Neural cell (in vitro differentiated cells): ENCODE data around the gene AKT3. TPM values are rescaled to one million over a fixed set of nuclear protein-coding genes. Genes with fewer than 3 reads are reported as not detected.

Experiments used
- H2AFZ ChIP-seq: fragments of 200-600, 300-800 bp; sonication (generic), shearing (Covaris generic); 2 replicates; pipeline ENCODE4 v1.6.0; 2014; ENCODE audit warnings: low read depth, mild to moderate bottlenecking, antibody characterized with exemption, low read length, moderate library complexity
- H3F3A ChIP-seq: fragments of 200-600 bp; shearing (Covaris generic); 2 replicates; pipeline ENCODE4 v1.6.1; 2016; ENCODE audit warnings: mild to moderate bottlenecking, moderate library complexity, mixed read lengths, antibody characterized with exemption, low read length; ENCODE audit not compliant: insufficient read depth, poor library complexity, severe bottlenecking
- H3K27ac ChIP-seq: fragments of 200-600, 300-800 bp; sonication (generic), shearing (Covaris generic); 2 replicates; pipeline ENCODE4 v1.5.1; 2014; ENCODE audit warnings: mild to moderate bottlenecking, low read length, moderate library complexity
- H3K27me3 ChIP-seq: fragments of 300-800, 200-600 bp; sonication (generic), shearing (Covaris generic); 2 replicates; pipeline ENCODE4 v1.6.0; 2014; ENCODE audit warnings: mild to moderate bottlenecking, low read depth, low read length, moderate library complexity; ENCODE audit not compliant: insufficient read depth
- H3K36me3 ChIP-seq: fragments of 300-800, 200-600 bp; sonication (generic), shearing (Covaris generic); 2 replicates; pipeline ENCODE4 v1.5.1; 2014; ENCODE audit warnings: mild to moderate bottlenecking, antibody characterized with exemption, low read length, moderate library complexity; ENCODE audit not compliant: insufficient read depth
- H3K4me2 ChIP-seq: fragments of 300-800, 200-600 bp; sonication (generic), shearing (Covaris generic); 2 replicates; pipeline ENCODE4 v1.6.0; 2014; ENCODE audit warnings: mild to moderate bottlenecking, low read length
- H3K4me3 ChIP-seq: fragments of 300-800, 200-600 bp; sonication (generic), shearing (Covaris generic); 2 replicates; pipeline ENCODE4 v1.5.1; 2014; ENCODE audit warnings: mild to moderate bottlenecking, low read length, moderate library complexity
- H3K79me2 ChIP-seq: fragments of 200-600 bp; shearing (Covaris generic); replicated peaks from 2 replicates; pipeline ENCODE4 v1.6.0; 2014; ENCODE audit warnings: mild to moderate bottlenecking, low read length, moderate library complexity; ENCODE audit not compliant: insufficient read depth
- H3K9ac ChIP-seq: fragments of 300-800, 200-600 bp; sonication (generic), shearing (Covaris generic); 2 replicates; pipeline ENCODE4 v1.6.1; 2016; ENCODE audit warnings: mild to moderate bottlenecking, low read length, mixed read lengths
- H3K9me2 ChIP-seq: fragments of 200-600 bp; shearing (Covaris generic); 2 replicates; pipeline ENCODE4 v1.6.1; 2016; ENCODE audit warnings: mild to moderate bottlenecking, low read length, mixed read lengths; ENCODE audit not compliant: insufficient read depth
- H3K9me3 ChIP-seq: fragments of 200-600, 300-800 bp; sonication (generic), shearing (Covaris generic); 2 replicates; pipeline ENCODE4 v1.6.1; 2016; ENCODE audit warnings: mild to moderate bottlenecking, mixed run types, low read length, moderate library complexity, mixed read lengths
- H4K20me1 ChIP-seq: fragments of 200-600 bp; shearing (Covaris generic); 2 replicates; pipeline ENCODE4 v1.6.1; 2016; ENCODE audit warnings: mild to moderate bottlenecking, mixed run types; ENCODE audit not compliant: insufficient read depth
- CTCF ChIP-seq: fragments of 450-650 bp; IDR thresholded peaks from 2 replicates; pipeline ENCODE4 v1.5.1; 2014; ENCODE audit warnings: antibody characterized with exemption, mild to moderate bottlenecking, moderate library complexity; ENCODE audit not compliant: poor library complexity, severe bottlenecking
- EZH2 ChIP-seq: fragments of 200-600, 300-800 bp; shearing (Covaris generic), sonication (generic); IDR thresholded peaks from 2 replicates; pipeline ENCODE4 v1.6.1; 2014; ENCODE audit warnings: antibody characterized with exemption, low read length, borderline replicate concordance, mild to moderate bottlenecking; ENCODE audit not compliant: insufficient read depth, poor library complexity, severe bottlenecking
- MXI1 ChIP-seq: fragments of 450-650 bp; conservative IDR thresholded peaks from 2 replicates; pipeline ENCODE4 v1.6.1; 2014; ENCODE audit warnings: antibody characterized with exemption, mild to moderate bottlenecking; ENCODE audit not compliant: poor library complexity, severe bottlenecking
- POLR2AphosphoS5 ChIP-seq: IDR thresholded peaks from 2 replicates; pipeline ENCODE4 v1.6.1; 2012
- RAD21 ChIP-seq: fragments of 450-650 bp; conservative IDR thresholded peaks from 2 replicates; pipeline ENCODE4 v1.6.1; 2014; ENCODE audit warnings: antibody characterized with exemption, mild to moderate bottlenecking, moderate library complexity
- REST ChIP-seq: IDR thresholded peaks from 2 replicates; pipeline ENCODE4 v1.6.1; 2012; ENCODE audit warnings: borderline replicate concordance
- SMC3 ChIP-seq: fragments of 450-650 bp; conservative IDR thresholded peaks from 2 replicates; pipeline ENCODE4 v1.6.1; 2014; ENCODE audit warnings: antibody characterized with exemption, mild to moderate bottlenecking, moderate library complexity; ENCODE audit not compliant: poor library complexity
- TAF1 ChIP-seq: IDR thresholded peaks from 2 replicates; pipeline ENCODE4 v1.6.1; 2012; ENCODE audit warnings: low read depth
- polyA plus RNA-seq: library from polyadenylated mRNA; depleted of rRNA; stranded (reverse); fragments of >200 nt; gene quantifications from 2 replicates; pipeline ENCODE4 v1.2.3, GENCODE V29; 2014

The AKT3 gene
- polyA plus RNA-seq, 1 donor from 2014 or later = 46.0 TPM

GRCh38 chr1:243729956-243730355 is 120.1 kb downstream of the AKT3 start:
- Histone ChIP-seq H3K79me2 (no peaks in the 10 kb centered on the region), H2AFZ (no peak overlapping the region), H4K20me1 (no peaks in the 10 kb centered on the region), H3K4me3 (no peak overlapping the region), H3K27me3 (no peaks in the 10 kb centered on the region), H3K9ac (no peak overlapping the region), H3K9me3 (no peaks in the 10 kb centered on the region), H3K36me3 (no peaks in the 10 kb centered on the region), H3K4me2 (no peak overlapping the region), H3K27ac (no peak overlapping the region), H3K9me2 (no peaks in the 10 kb centered on the region), H3F3A (no peaks in the 10 kb centered on the region)
- TF ChIP-seq TAF1 (no peak), RAD21 (no peak), CTCF (no peak), POLR2AphosphoS5 (no peak), MXI1 (no peak), EZH2 (no peak), SMC3 (no peak), REST (no peak)

DNA sequence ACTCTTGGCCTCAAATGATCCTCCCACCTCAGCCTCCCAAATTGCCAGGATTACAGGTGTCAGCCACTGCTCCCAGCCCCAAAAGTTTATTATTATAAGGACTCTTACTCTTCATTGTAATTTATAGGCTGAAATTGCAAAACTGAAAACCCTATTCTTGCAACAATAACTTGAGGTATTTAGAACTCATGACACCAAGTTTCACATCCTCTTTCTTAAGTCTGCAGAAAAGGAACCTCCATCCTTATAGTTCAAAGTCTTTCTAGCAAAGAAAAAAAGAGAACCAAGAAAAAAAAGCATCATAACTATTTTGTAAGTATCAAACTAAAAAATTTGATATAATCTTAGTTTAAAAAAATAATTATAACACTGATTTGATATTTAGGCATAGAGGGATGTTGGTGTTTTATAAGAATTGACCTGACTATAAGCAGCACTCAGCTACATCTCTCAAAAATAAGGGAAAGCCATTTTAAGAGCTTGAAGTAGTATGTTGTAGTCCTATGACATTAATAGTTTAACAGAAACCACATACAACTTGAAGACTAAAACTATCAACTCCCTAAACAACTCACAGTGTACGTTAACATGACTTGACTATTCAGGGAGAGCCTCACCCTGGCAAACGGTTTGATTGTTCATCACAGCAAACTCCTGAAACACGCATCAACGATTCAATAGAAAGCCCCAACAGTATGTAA is 122.4 kb downstream of the AKT3 start:
- no peaks in the 10 kb centered on the region for H3K9me3 ChIP-seq
- no peak overlapping the region for H2AFZ ChIP-seq
- H3K27ac ChIP-seq = no peak overlapping the region
- H3K9me2 ChIP-seq = no peaks in the 10 kb centered on the region
- H3K4me3 ChIP-seq = no peak overlapping the region
- no peaks in the 10 kb centered on the region for H4K20me1 ChIP-seq
- H3K4me2 ChIP-seq = no peak overlapping the region
- H3K27me3 ChIP-seq = no peaks in the 10 kb centered on the region
- no peaks in the 10 kb centered on the region for H3K79me2 ChIP-seq
- H3K36me3 ChIP-seq = no peaks in the 10 kb centered on the region
- no peak overlapping the region for H3K9ac ChIP-seq
- H3F3A ChIP-seq = no peaks in the 10 kb centered on the region
- no peak for TF ChIP-seq POLR2AphosphoS5
- TF ChIP-seq REST = no peak
- no peak for TF ChIP-seq TAF1
